IMR-90 (cell line): Measurements from ENCODE around the gene PRKCA.

Experiments used
- CTCF ChIP-seq: conservative IDR thresholded peaks from 2 replicates; pipeline ENCODE4 v1.5.1; 2012; ENCODE audit warnings: mild to moderate bottlenecking, low read depth, low read length, improper control_type of control experiment
- POLR2A ChIP-seq: IDR thresholded peaks from 2 replicates; pipeline ENCODE4 v1.6.1; 2012; ENCODE audit warnings: mild to moderate bottlenecking, low read depth, low read length

GRCh38 chr17:66506641-66507040 is 204.2 kb downstream of the PRKCA start:
- no peak for TF ChIP-seq CTCF
- no peak for TF ChIP-seq POLR2A
